ENCODE results near the gene TREH. TPM values are rescaled to one million over a fixed set of nuclear protein-coding genes. Genes with fewer than 3 reads are reported as not detected.

Gene TREH
- polyA plus RNA-seq, 3 donors, result not detected

GRCh38 chr11:118629761-118630661, 49.4 kb downstream of the TREH start:
- Histone ChIP-seq H3K36me3 (replicated peaks in 1 of 2; ENCODE audit: control insufficient read depth in 1 of 2, insufficient read depth in 2 of 2, low read length in 2 of 2) (no peaks in the 10 kb centered on the region), H3K27me3 (ENCODE audit: control insufficient read depth in 2 of 2, insufficient read depth in 2 of 2, low read length in 2 of 2) (peaks cover 0 to 10% of the 10 kb centered on the region in 2 donors), H3K79me2 (ENCODE audit: insufficient read depth, low read length) (no peaks in the 10 kb centered on the region), H3K4me2 (replicated peaks; ENCODE audit: extremely low read depth, low read length, poor library complexity, severe bottlenecking) (no peak overlapping the region), H3K4me1 (ENCODE audit: control insufficient read depth in 1 of 2, insufficient read depth in 2 of 2, low read length in 2 of 2) (peaks cover 4 to 6% of the 10 kb centered on the region in 2 donors), H4K20me1 (ENCODE audit: insufficient read depth, low read length) (no peaks in the 10 kb centered on the region), H3K4me3 (replicated peaks in 1 of 3; ENCODE audit: low read depth in 2 of 3, low read length in 3 of 3) (no peak overlapping the region), H3K27ac (ENCODE audit: low read depth in 1 of 2, low read length in 2 of 2) (no peak overlapping the region), H2AFZ (ENCODE audit: insufficient read depth, low read depth, low read length, poor library complexity, severe bottlenecking) (no peak overlapping the region), H3K9ac (ENCODE audit: insufficient read depth, low read length, poor library complexity, severe bottlenecking) (no peak overlapping the region), H3K9me3 (replicated peaks in 1 of 2; ENCODE audit: control insufficient read depth in 1 of 2, insufficient read depth in 1 of 2, low read length in 2 of 2) (no peaks in the 10 kb centered on the region)
- Mint-ChIP-seq H3K4me3 (no peak overlapping the region), H3K36me3 (no peaks in the 10 kb centered on the region), H3K9me3 (peaks cover 0 to 2% (median 0%) of the 10 kb centered on the region in 7 donors), H3K27ac (no peak overlapping the region), H3K4me1 (no peaks in the 10 kb centered on the region), H3K27me3 (ENCODE audit: low read depth in 3 of 3) (peaks cover 7 to 15% (median 9%) of the 10 kb centered on the region in 3 donors)
- TF ChIP-seq CTCF (IDR thresholded peaks at IDR 0.05), result no peak
- WGBS (ENCODE audit: insufficient coverage), result 88% methylated on average over 2 of the region's 6 CpGs
- intact Hi-C loops (cut with micrococcal nuclease), result no loop called here
- no peak for DNase-seq

- Mint-ChIP-seq H3K27me3 (ENCODE audit: low read depth in 3 of 3) (peaks cover 2 to 9% (median 2%) of the 10 kb centered on the region in 3 donors), H3K27ac (no peak overlapping the region), H3K36me3 (no peaks in the 10 kb centered on the region), H3K4me3 (no peak overlapping the region), H3K4me1 (no peaks in the 10 kb centered on the region), H3K9me3 (no peaks in the 10 kb centered on the region)
- no peak overlapping the region for H3K4me3 ChIP-seq (replicated peaks in 1 of 3; ENCODE audit: low read depth in 2 of 3, low read length in 3 of 3)
- no peaks in the 10 kb centered on the region for H3K4me1 ChIP-seq (ENCODE audit: control insufficient read depth in 1 of 2, insufficient read depth in 2 of 2, low read length in 2 of 2)
- no peak overlapping the region for H2AFZ ChIP-seq (ENCODE audit: insufficient read depth, low read depth, low read length, poor library complexity, severe bottlenecking)
- peaks cover 0 to 4% of the 10 kb centered on the region in 2 donors for H3K27me3 ChIP-seq (ENCODE audit: control insufficient read depth in 2 of 2, insufficient read depth in 2 of 2, low read length in 2 of 2)
- no peak overlapping the region for H3K27ac ChIP-seq (ENCODE audit: low read depth in 1 of 2, low read length in 2 of 2)
- intact Hi-C loops (cut with micrococcal nuclease), result no loop called here
- no peak for DNase-seq
- H3K9me3 ChIP-seq (replicated peaks in 1 of 2; ENCODE audit: control insufficient read depth in 1 of 2, insufficient read depth in 1 of 2, low read length in 2 of 2), result no peaks in the 10 kb centered on the region
- WGBS (ENCODE audit: insufficient coverage), result 64% methylated on average over 5 of the region's 5 CpGs
- no peak for TF ChIP-seq CTCF (IDR thresholded peaks at IDR 0.05)
- H4K20me1 ChIP-seq (ENCODE audit: insufficient read depth, low read length), result no peaks in the 10 kb centered on the region
- no peaks in the 10 kb centered on the region for H3K79me2 ChIP-seq (ENCODE audit: insufficient read depth, low read length)
- no peak overlapping the region for H3K4me2 ChIP-seq (replicated peaks; ENCODE audit: extremely low read depth, low read length, poor library complexity, severe bottlenecking)
- no peak overlapping the region for H3K9ac ChIP-seq (ENCODE audit: insufficient read depth, low read length, poor library complexity, severe bottlenecking)
- H3K36me3 ChIP-seq (replicated peaks in 1 of 2; ENCODE audit: control insufficient read depth in 1 of 2, insufficient read depth in 2 of 2, low read length in 2 of 2), result no peaks in the 10 kb centered on the region
Observed at GRCh38 chr11:118628861-118629549, 50.4 kb downstream of the TREH start.

Data from CD14-positive monocyte (primary cell).